MM.1S (cell line): ENCODE results near the gene ARL6IP6.

Experiments
- DNase-seq: peaks from one replicate; pipeline ENCODE4 v3.0.0-alpha.2; 2015
- H2AFZ ChIP-seq: fragments of 300-600 bp; sonication (generic); 2 replicates; pipeline ENCODE4 v1.6.0; 2016; ENCODE audit warnings: antibody characterized with exemption, low read length
- H3F3A ChIP-seq: fragments of 300-600 bp; sonication (generic); 2 replicates; pipeline ENCODE4 v1.6.1; 2016; ENCODE audit warnings: mild to moderate bottlenecking, antibody characterized with exemption, low read length, moderate library complexity, mixed read lengths; ENCODE audit not compliant: insufficient read depth
- H3K27ac ChIP-seq: fragments of 300-600 bp; sonication (generic); 2 replicates; pipeline ENCODE4 v1.5.1; 2016; ENCODE audit warnings: mild to moderate bottlenecking, low read length
- H3K27me3 ChIP-seq: fragments of 300-600 bp; sonication (generic); replicated peaks from 2 replicates; pipeline ENCODE4 v1.6.0; 2016; ENCODE audit warnings: low read length; ENCODE audit not compliant: insufficient read depth
- H3K36me3 ChIP-seq: fragments of 300-600 bp; sonication (generic); replicated peaks from 2 replicates; pipeline ENCODE4 v1.6.1; 2016; ENCODE audit warnings: mild to moderate bottlenecking, low read length, mixed read lengths; ENCODE audit not compliant: insufficient read depth
- H3K4me1 ChIP-seq: fragments of 300-600 bp; sonication (generic); 2 replicates; pipeline ENCODE4 v1.6.1; 2016; ENCODE audit warnings: low read length, mixed read lengths
- H3K4me2 ChIP-seq: fragments of 300-600 bp; sonication (generic); 2 replicates; pipeline ENCODE4 v1.6.0; 2016; ENCODE audit warnings: low read depth, low read length
- H3K4me3 ChIP-seq: fragments of 300-600 bp; sonication (generic); 2 replicates; pipeline ENCODE4 v1.5.1; 2016; ENCODE audit warnings: low read length, mixed read lengths
- H3K79me2 ChIP-seq: fragments of 300-600 bp; sonication (generic); 2 replicates; pipeline ENCODE4 v1.6.1; 2016; ENCODE audit warnings: mixed run types, low read length, mixed read lengths
- H3K9ac ChIP-seq: fragments of 300-600 bp; sonication (generic); 2 replicates; pipeline ENCODE4 v1.6.1; 2016; ENCODE audit warnings: low read length, mixed read lengths
- H3K9me2 ChIP-seq: fragments of 300-600 bp; sonication (generic); replicated peaks from 2 replicates; pipeline ENCODE4 v1.6.1; 2016; ENCODE audit warnings: mild to moderate bottlenecking, low read length, mixed read lengths; ENCODE audit not compliant: insufficient read depth
- H3K9me3 ChIP-seq: fragments of 300-600 bp; sonication (generic); replicated peaks from 2 replicates; pipeline ENCODE4 v1.6.1; 2016; ENCODE audit warnings: mild to moderate bottlenecking, low read length, mixed read lengths; ENCODE audit not compliant: insufficient read depth
- H4K20me1 ChIP-seq: fragments of 300-600 bp; sonication (generic); 2 replicates; pipeline ENCODE4 v1.6.1; 2016; ENCODE audit warnings: mild to moderate bottlenecking, low read length, moderate library complexity, mixed read lengths; ENCODE audit not compliant: insufficient read depth
- CTCF ChIP-seq: fragments of 300-600 bp; sonication (generic); IDR thresholded peaks from 2 replicates; pipeline ENCODE4 v1.5.1; 2016; ENCODE audit warnings: antibody characterized with exemption, low read length, mixed read lengths
- EZH2 ChIP-seq: fragments of 300-600 bp; sonication (generic); optimal IDR thresholded peaks from 2 replicates; pipeline ENCODE3; 2017; ENCODE audit warnings: low read depth, mild to moderate bottlenecking, antibody characterized with exemption, low read length, mixed read lengths
- EZH2phosphoT487 ChIP-seq: fragments of 300-600 bp; sonication (generic); IDR thresholded peaks from 2 replicates; pipeline ENCODE4 v1.6.1; 2018; ENCODE audit warnings: antibody characterized with exemption, low read length

ARL6IP6 gene

GRCh38 chr2:152791979-152792378, 73.6 kb downstream of the ARL6IP6 start:
- Histone ChIP-seq H3F3A (no peaks in the 10 kb centered on the region), H3K4me1 (no peaks in the 10 kb centered on the region), H3K4me2 (no peak overlapping the region), H4K20me1 (no peaks in the 10 kb centered on the region), H3K9me2 (no peaks in the 10 kb centered on the region), H2AFZ (no peak overlapping the region), H3K27ac (no peak overlapping the region), H3K79me2 (no peaks in the 10 kb centered on the region), H3K27me3 (no peaks in the 10 kb centered on the region), H3K36me3 (no peaks in the 10 kb centered on the region), H3K9me3 (no peaks in the 10 kb centered on the region), H3K9ac (no peak overlapping the region), H3K4me3 (no peak overlapping the region)
- DNase-seq, result no peak
- no peak for TF ChIP-seq EZH2
- no peak for TF ChIP-seq EZH2phosphoT487
- no peak for TF ChIP-seq CTCF

DNA sequence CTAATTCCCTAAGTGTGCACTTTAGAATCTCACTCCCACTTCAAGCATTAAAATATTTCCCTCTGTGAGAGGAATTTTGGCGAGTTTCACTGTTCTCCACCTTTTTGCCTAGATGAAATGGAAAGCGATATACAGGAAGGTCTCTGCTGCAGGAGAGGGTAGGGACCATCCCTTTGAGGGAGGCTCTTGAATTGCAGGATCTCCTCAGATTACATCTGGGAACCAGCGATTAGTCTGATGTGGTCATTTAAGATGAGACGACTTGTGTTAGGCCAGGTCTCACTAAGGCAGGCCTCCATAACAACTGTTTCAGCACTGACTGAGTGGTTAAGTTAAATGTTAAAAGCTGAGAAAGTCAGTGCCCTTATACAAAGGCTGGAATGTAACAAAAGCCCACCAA, 74.6 kb downstream of the ARL6IP6 start:
- Histone ChIP-seq H3K9ac (no peak overlapping the region), H3K9me3 (no peaks in the 10 kb centered on the region), H3K27ac (no peak overlapping the region), H3F3A (no peaks in the 10 kb centered on the region), H2AFZ (no peak overlapping the region), H3K4me2 (no peak overlapping the region), H3K36me3 (no peaks in the 10 kb centered on the region), H3K4me1 (no peaks in the 10 kb centered on the region), H3K27me3 (no peaks in the 10 kb centered on the region), H4K20me1 (no peaks in the 10 kb centered on the region), H3K9me2 (no peaks in the 10 kb centered on the region), H3K79me2 (no peaks in the 10 kb centered on the region), H3K4me3 (no peak overlapping the region)
- TF ChIP-seq CTCF, result no peak
- no peak for TF ChIP-seq EZH2phosphoT487
- no peak for TF ChIP-seq EZH2
- DNase-seq, result no peak

GRCh38 chr2:152796941-152797340, 78.5 kb downstream of the ARL6IP6 start:
- Histone ChIP-seq H4K20me1 (no peaks in the 10 kb centered on the region), H3K4me1 (no peaks in the 10 kb centered on the region), H3K27ac (no peak overlapping the region), H3K4me2 (no peak overlapping the region), H2AFZ (no peak overlapping the region), H3K27me3 (no peaks in the 10 kb centered on the region), H3F3A (no peaks in the 10 kb centered on the region), H3K9me3 (no peaks in the 10 kb centered on the region), H3K4me3 (no peak overlapping the region), H3K36me3 (no peaks in the 10 kb centered on the region), H3K9me2 (no peaks in the 10 kb centered on the region), H3K79me2 (no peaks in the 10 kb centered on the region), H3K9ac (no peak overlapping the region)
- TF ChIP-seq EZH2 (no peak), CTCF (no peak), EZH2phosphoT487 (no peak)
- no peak for DNase-seq
